T-helper 2 cell treated with Interferon-gamma antibody and Interleukin-4, amounts not matched to agents 100 ng/mL and 5 ng/mL, for 36 hours (primary cell): ENCODE measurements around the gene CDC42BPB. TPM values are rescaled to one million over a fixed set of nuclear protein-coding genes. Genes with fewer than 3 reads are reported as not detected.

ENCODE experiments used
- intact Hi-C: fragments of 100-400 bp; cut with micrococcal nuclease; formaldehyde crosslinking; loops from one replicate; pipeline ENCODE4 v1.15.1; 2023
- total RNA-seq: library from RNA; stranded (reverse); gene quantifications from 2 replicates; pipeline ENCODE4 v1.2.3, GENCODE V29; 2022

CDC42BPB gene
- total RNA-seq, 1 donor from 2014 or later = 0.82 TPM

GRCh38 chr14:102949062-102949800, 108.1 kb downstream of the CDC42BPB start:
- intact Hi-C loops = no loop called here

GRCh38 chr14:102948698-102949061, 108.7 kb downstream of the CDC42BPB start:
- intact Hi-C loops = no loop called here

- intact Hi-C loops = no loop called here
Observed at GRCh38 chr14:102947321-102948103, 109.8 kb downstream of the CDC42BPB start.

DNA sequence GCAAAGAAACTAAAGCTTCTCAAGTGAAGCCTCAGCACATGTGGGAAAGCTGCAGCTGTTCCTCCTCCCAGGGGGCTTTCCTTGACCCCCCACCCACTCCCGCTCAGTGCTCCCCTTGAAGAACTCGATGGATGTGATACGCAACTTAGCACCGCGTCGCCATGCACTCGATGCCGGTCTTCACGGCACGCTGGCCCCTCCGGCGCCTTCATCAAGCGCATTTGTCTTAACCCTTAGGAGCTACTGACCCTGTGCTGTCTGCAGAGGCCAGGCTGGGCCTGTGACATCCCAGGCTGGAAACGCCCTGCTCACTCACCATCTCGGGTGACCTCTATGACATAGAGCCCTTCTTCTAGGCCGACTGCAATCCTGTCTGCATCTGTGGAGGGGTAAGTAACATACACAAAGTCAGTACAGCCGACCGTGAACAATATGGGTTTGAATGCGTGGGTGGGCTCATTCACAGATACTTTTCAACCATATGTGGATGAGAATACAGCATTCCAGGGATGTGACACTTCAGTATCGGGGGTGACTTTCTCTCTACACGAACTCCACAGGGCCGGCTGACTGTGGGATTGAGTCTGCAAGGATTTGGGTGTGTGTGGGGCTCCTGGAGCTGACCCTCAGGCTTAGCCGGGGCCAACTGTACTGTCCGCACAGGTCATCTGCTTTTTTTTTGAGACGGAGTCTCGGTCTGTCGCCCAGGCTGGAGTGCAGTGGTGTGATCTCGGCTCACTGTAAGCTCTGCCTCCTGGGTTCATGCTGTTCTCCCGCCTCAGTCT, 111.8 kb downstream of the CDC42BPB start:
- intact Hi-C loops = no loop called here

- intact Hi-C loops = no loop called here
Observed at GRCh38 chr14:102944448-102945330, 112.7 kb downstream of the CDC42BPB start.

GRCh38 chr14:102943979-102944378, 113.4 kb downstream of the CDC42BPB start:
- intact Hi-C loops = no loop called here

GRCh38 chr14:102943454-102943853, 113.9 kb downstream of the CDC42BPB start:
- intact Hi-C loops = no loop called here

GRCh38 chr14:102942069-102942468, 115.3 kb downstream of the CDC42BPB start:
- intact Hi-C loops = no loop called here

- intact Hi-C loops = no loop called here
Observed at GRCh38 chr14:102941419-102942011, 115.8 kb downstream of the CDC42BPB start.

- intact Hi-C loops = no loop called here
Observed at GRCh38 chr14:102940729-102941362, 116.5 kb downstream of the CDC42BPB start.

DNA sequence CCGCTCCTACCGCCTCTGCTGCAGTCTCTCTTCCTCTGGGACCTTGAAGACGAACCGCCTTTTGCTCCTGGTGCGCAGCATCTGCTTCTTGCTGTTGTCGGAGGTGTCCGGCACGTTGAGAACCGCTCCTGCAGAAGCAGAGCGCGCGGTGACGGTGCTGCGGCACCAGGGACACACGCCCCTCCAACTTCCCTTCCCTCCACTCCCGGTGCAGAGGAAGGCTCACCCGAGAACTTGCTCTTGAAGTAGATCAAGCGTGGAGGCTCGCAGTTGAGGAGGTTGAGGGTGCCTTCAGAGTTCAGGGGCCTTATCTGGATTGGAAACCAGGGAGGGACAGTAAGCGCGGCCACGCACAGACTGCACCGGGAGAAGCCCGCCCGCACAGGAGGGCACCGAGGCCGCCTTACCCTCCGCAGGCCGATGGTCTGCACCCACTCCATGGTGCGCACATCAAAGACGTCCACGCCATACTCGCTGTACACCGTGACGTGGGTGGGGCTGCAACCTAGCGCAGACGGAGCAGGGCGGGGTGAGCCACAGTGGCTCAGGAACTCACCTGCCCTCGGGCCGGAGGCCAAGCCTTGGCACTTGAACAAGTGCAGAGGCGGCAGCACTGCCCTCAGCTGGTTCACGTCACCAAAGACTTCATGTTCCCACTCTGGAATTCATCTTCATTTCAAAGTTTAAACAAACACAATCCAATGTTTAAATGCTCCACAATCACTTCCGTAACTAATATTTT, 117.4 kb downstream of the CDC42BPB start:
- intact Hi-C loops = no loop called here

DNA sequence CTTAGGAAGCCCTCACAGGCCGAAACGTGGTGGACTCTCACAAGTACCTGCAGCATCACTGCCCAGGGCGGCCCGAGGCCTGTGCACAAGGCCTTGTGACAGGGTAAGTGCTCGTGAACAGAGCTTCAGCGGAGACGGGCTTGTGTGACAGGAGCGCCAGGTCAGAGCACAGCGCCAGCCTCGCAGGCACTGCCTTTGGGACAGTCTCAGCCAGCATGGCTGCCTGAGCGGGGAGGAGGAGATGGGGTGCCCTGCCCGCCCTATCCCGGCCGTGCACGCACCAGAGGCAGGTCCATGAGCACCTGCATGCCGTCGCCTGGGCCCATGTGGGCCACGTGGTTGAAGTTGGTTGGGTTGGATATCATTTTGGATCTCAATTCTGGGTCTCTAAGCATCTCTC, 118.0 kb downstream of the CDC42BPB start:
- intact Hi-C loops = no loop called here

DNA sequence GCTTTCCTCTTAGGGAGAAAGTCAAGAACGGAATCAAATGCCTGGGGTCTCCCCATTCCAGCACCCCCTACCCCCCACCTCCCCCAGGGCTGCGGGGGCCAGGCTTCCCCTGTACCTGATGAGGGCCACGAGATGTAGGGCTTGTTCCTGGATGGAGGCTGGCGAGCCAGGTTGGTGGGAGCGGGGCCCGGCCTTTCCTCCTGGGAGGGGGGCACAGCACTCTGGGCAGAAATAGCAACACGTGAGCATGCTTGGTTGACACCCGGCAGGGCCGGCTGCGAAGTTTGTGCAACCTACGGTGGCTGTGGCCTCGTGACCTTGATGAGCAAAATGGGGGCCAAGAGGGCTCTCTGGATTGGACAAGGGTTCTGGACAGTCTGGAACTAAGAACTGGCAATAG, 119.2 kb downstream of the CDC42BPB start:
- intact Hi-C loops = no loop called here

- intact Hi-C loops = no loop called here
Observed at GRCh38 chr14:102937331-102938175, 119.8 kb downstream of the CDC42BPB start.

GRCh38 chr14:102935756-102936155, 121.6 kb downstream of the CDC42BPB start:
- intact Hi-C loops = no loop called here

GRCh38 chr14:102933618-102934231, 123.6 kb downstream of the CDC42BPB start:
- intact Hi-C loops = no loop called here

DNA sequence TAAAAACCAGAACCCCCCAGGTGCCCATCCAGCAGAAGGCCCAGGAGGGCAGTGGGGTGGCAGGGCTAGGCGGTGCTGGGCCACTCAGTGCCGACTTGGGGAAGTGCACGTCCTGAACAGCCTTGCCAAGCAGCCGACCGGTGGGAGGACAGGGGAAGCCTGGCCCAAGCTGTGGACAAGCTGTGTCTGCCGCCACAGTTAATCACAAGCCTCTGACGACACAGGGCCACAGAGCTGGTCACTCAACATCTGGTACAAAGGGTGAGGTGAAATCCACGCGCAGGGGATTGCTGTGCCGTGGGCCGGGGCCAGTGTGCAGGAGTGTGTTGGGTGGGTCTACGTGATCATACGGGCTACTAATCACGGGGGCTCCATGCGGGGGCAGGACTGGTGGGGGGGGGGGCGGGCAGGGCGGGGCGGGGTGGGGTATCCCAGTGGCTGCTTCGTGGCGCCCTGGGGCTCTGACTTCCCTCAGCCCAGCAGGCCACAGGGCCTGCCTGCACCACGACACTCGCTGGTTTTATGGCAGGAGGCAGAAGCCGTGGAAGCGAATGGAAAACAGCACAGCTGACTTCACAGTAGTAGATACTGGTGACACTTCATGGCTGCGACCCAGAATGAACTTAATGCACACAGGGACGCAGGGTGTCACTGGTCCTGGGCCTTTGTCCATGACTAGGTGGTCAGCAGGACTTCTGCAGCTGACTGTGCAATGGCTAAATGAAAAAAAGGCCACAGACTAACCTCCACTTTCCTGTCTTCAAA, 124.7 kb downstream of the CDC42BPB start:
- intact Hi-C loops = no loop called here
